IMR-90 (cell line): ENCODE data around the gene CD6. TPM values are rescaled to one million over a fixed set of nuclear protein-coding genes. Genes with fewer than 3 reads are reported as not detected.

ENCODE experiments used
- ATAC-seq: fragments of 200-7000 bp; cut with Tn5 transposase; 2 replicates; pipeline ENCODE4 v1.9.1; 2020; ENCODE audit warnings: low read depth, mild to moderate bottlenecking, moderate library complexity
- BruUV-seq: library from RNA; stranded (reverse); fragments of 400-500 nt; replicated peaks from 2 replicates; lab custom pipeline; 2021; lab: Mats Ljungman, UMichigan
- CTCF ChIA-PET: fragments of 300-600 bp; formaldehyde crosslinking; extraction: SDS; loops from one replicate; lab custom pipeline; 2021; ENCODE audit warnings: antibody characterized with exemption; lab: Yijun Ruan, JAX
- POLR2A ChIA-PET: fragments of 300-600 bp; sonication (Branson Sonifier 250); formaldehyde crosslinking; loops from one replicate; lab custom pipeline; 2022; ENCODE audit warnings: antibody characterized with exemption; ENCODE audit not compliant: unreplicated experiment; lab: Charles Lee
- DNase-seq: peaks from one replicate; pipeline ENCODE4 v3.0.0; 2013
- H2AFZ ChIP-seq: replicated peaks from 2 replicates; pipeline ENCODE3; 2013; ENCODE audit warnings: low read length, mild to moderate bottlenecking; ENCODE audit not compliant: poor library complexity
- H2AK5ac ChIP-seq: 2 replicates; pipeline ENCODE4 v1.6.1; 2013; ENCODE audit warnings: low read depth, low read length, inconsistent platforms
- H2AK9ac ChIP-seq: replicated peaks from 2 replicates; pipeline ENCODE3; 2013; ENCODE audit warnings: mild to moderate bottlenecking, low read depth, low read length, moderate library complexity; ENCODE audit not compliant: poor library complexity
- H2BK120ac ChIP-seq: 2 replicates; pipeline ENCODE4 v1.6.1; 2013; ENCODE audit warnings: low read depth, low read length, inconsistent platforms
- H2BK15ac ChIP-seq: 3 replicates; pipeline ENCODE4 v1.6.1; 2013; ENCODE audit warnings: low read depth, low read length, inconsistent platforms
- H2BK20ac ChIP-seq: 2 replicates; pipeline ENCODE4 v1.6.1; 2013; ENCODE audit warnings: low read depth, mild to moderate bottlenecking, inconsistent platforms, low read length, moderate library complexity
- H2BK5ac ChIP-seq: 2 replicates; pipeline ENCODE4 v1.6.1; 2013; ENCODE audit warnings: mild to moderate bottlenecking, low read depth, low read length, inconsistent platforms; ENCODE audit not compliant: poor library complexity, severe bottlenecking
- H3K14ac ChIP-seq: replicated peaks from 2 replicates; pipeline ENCODE4 v1.6.1; 2013; ENCODE audit warnings: low read depth, low read length, inconsistent platforms
- H3K18ac ChIP-seq: 2 replicates; pipeline ENCODE4 v1.6.1; 2013; ENCODE audit warnings: low read depth, low read length, control low read depth
- H3K23ac ChIP-seq: 2 replicates; pipeline ENCODE4 v1.6.1; 2013; ENCODE audit warnings: low read depth, low read length, inconsistent platforms
- H3K27ac ChIP-seq: 2 replicates; pipeline ENCODE4 v1.5.1; 2013; ENCODE audit warnings: mild to moderate bottlenecking, control low read depth, low read length; ENCODE audit not compliant: insufficient read depth
- H3K27me3 ChIP-seq: 2 replicates; pipeline ENCODE4 v1.6.1; 2013; ENCODE audit warnings: low read length; ENCODE audit not compliant: control insufficient read depth, insufficient read depth
- H3K36me3 ChIP-seq: 2 replicates; pipeline ENCODE4 v1.6.1; 2013; ENCODE audit warnings: low read length, mixed read lengths; ENCODE audit not compliant: control insufficient read depth, insufficient read depth
- H3K4ac ChIP-seq: 2 replicates; pipeline ENCODE4 v1.6.1; 2013; ENCODE audit warnings: low read depth, low read length, inconsistent platforms
- H3K4me1 ChIP-seq: 2 replicates; pipeline ENCODE4 v1.6.1; 2013; ENCODE audit warnings: low read length, mixed read lengths; ENCODE audit not compliant: control insufficient read depth, insufficient read depth
- H3K4me2 ChIP-seq: 2 replicates; pipeline ENCODE4 v1.6.1; 2013; ENCODE audit warnings: low read depth, mild to moderate bottlenecking, control low read depth, low read length, moderate library complexity
- H3K4me3 ChIP-seq: 2 replicates; pipeline ENCODE4 v1.5.1; 2013; ENCODE audit warnings: low read depth, mild to moderate bottlenecking, control low read depth, low read length, moderate library complexity; ENCODE audit not compliant: insufficient read depth
- H3K56ac ChIP-seq: 2 replicates; pipeline ENCODE4 v1.6.1; 2013; ENCODE audit warnings: low read length, inconsistent platforms; ENCODE audit not compliant: insufficient read depth; ENCODE audit errors: extremely low read depth
- H3K79me1 ChIP-seq, 2 experiments: 2 replicates each; pipeline ENCODE4 v1.6.1; 2013; ENCODE audit warnings: low read length in 2 of 2, inconsistent platforms in 1 of 2, low read depth in 1 of 2
- H3K9ac ChIP-seq: 2 replicates; pipeline ENCODE4 v1.6.1; 2013; ENCODE audit warnings: low read depth, low read length, control low read depth
- H3K9me1 ChIP-seq: 2 replicates; pipeline ENCODE4 v1.6.1; 2013; ENCODE audit warnings: low read length, inconsistent platforms; ENCODE audit not compliant: insufficient read depth
- H3K9me3 ChIP-seq: 2 replicates; pipeline ENCODE4 v1.6.1; 2013; ENCODE audit warnings: low read length; ENCODE audit not compliant: control insufficient read depth, insufficient read depth
- H4K20me1 ChIP-seq: 2 replicates; pipeline ENCODE4 v1.6.1; 2013; ENCODE audit warnings: low read length, inconsistent platforms; ENCODE audit not compliant: insufficient read depth
- H4K5ac ChIP-seq: 2 replicates; pipeline ENCODE4 v1.6.1; 2013; ENCODE audit warnings: mild to moderate bottlenecking, low read depth, low read length, control low read depth
- H4K8ac ChIP-seq, 2 experiments: 2 replicates each; pipeline ENCODE4 v1.6.1; 2013; ENCODE audit warnings: low read depth in 2 of 2, low read length in 2 of 2, control low read depth in 1 of 2, inconsistent platforms in 1 of 2
- H4K91ac ChIP-seq: 2 replicates; pipeline ENCODE4 v1.6.1; 2013; ENCODE audit warnings: low read depth, low read length, inconsistent platforms; ENCODE audit not compliant: insufficient read depth
- BHLHE40 ChIP-seq: fragments of 150-350 bp; IDR thresholded peaks from 2 replicates; pipeline ENCODE4 v1.6.1; 2016; ENCODE audit warnings: mild to moderate bottlenecking, low read depth, low read length
- CEBPB ChIP-seq: IDR thresholded peaks from 2 replicates; pipeline ENCODE4 v1.6.1; 2012; ENCODE audit warnings: low read depth, low read length, improper control_type of control experiment
- CHD1 ChIP-seq: IDR thresholded peaks from 2 replicates; pipeline ENCODE4 v1.6.1; 2012; ENCODE audit warnings: low read depth, low read length, improper control_type of control experiment
- FOS ChIP-seq: fragments of 150-350 bp; IDR thresholded peaks from 2 replicates; pipeline ENCODE4 v1.6.1; 2016; ENCODE audit warnings: low read depth, low read length
- MAFK ChIP-seq: IDR thresholded peaks from 2 replicates; pipeline ENCODE4 v1.6.1; 2012; ENCODE audit warnings: low read depth, low read length, improper control_type of control experiment
- MAZ ChIP-seq: IDR thresholded peaks from 2 replicates; pipeline ENCODE4 v1.6.1; 2012; ENCODE audit warnings: low read depth, mild to moderate bottlenecking, low read length, improper control_type of control experiment, moderate library complexity, borderline replicate concordance
- MXI1 ChIP-seq: IDR thresholded peaks from 2 replicates; pipeline ENCODE4 v1.6.1; 2012; ENCODE audit warnings: low read depth, mild to moderate bottlenecking, low read length, moderate library complexity, borderline replicate concordance
- NFE2L2 ChIP-seq: fragments of 150-350 bp; IDR thresholded peaks from 2 replicates; pipeline ENCODE4 v1.6.1; 2016; ENCODE audit warnings: low read depth, mild to moderate bottlenecking, low read length
- POLR2A ChIP-seq: IDR thresholded peaks from 2 replicates; pipeline ENCODE4 v1.6.1; 2012; ENCODE audit warnings: mild to moderate bottlenecking, low read depth, low read length
- RAD21 ChIP-seq: IDR thresholded peaks from 2 replicates; pipeline ENCODE4 v1.6.1; 2012; ENCODE audit warnings: low read length, improper control_type of control experiment
- RCOR1 ChIP-seq: IDR thresholded peaks from 2 replicates; pipeline ENCODE4 v1.6.1; 2012; ENCODE audit warnings: mild to moderate bottlenecking, low read length, improper control_type of control experiment; ENCODE audit not compliant: insufficient replicate concordance
- RFX5 ChIP-seq: IDR thresholded peaks from 2 replicates; pipeline ENCODE4 v1.8.0; 2012; ENCODE audit warnings: low read depth, mild to moderate bottlenecking, low read length, moderate library complexity
- SMC3 ChIP-seq: fragments of 150-350 bp; IDR thresholded peaks from 2 replicates; pipeline ENCODE4 v1.6.1; 2016; ENCODE audit warnings: low read depth, mild to moderate bottlenecking, antibody characterized with exemption, low read length, moderate library complexity
- WGBS, 2 experiments: methylation state at CpG; one replicate each; pipeline versions ENCODE4 v1.1.5 to v1.1.7; 2013; ENCODE audit warnings: missing lambda C conversion rate in 2 of 2; ENCODE audit not compliant: insufficient read length in 1 of 2; ENCODE audit errors: extremely low coverage in 2 of 2; 5-methylcytosine and 5-hydroxymethylcytosine counted together
- dilution Hi-C: fragments of 300-500 bp; cut with HindIII; formaldehyde crosslinking; loops from one replicate; pipeline ENCODE4 v1.14.3; 2018; ENCODE audit warnings: low sequenced_read_pairs; ENCODE audit not compliant: unreplicated experiment
- in situ Hi-C: fragments of 300-500 bp; cut with MboI; formaldehyde crosslinking; loops from 3 replicates; pipeline ENCODE4 v1.14.3; 2019; ENCODE audit warnings: low sequenced_read_pairs, inconsistent platforms, mixed read lengths
- intact Hi-C: fragments of 100-400 bp; cut with micrococcal nuclease; formaldehyde crosslinking; loops from 2 replicates; pipeline ENCODE4 v1.10.0; 2022
- polyA plus RNA-seq, 3 experiments: library from polyadenylated mRNA; depleted of rRNA; stranded (reverse); fragments of >200 nt; gene quantifications; 2 replicates each; pipeline ENCODE4 v1.2.3, GENCODE V29; 2012; ENCODE audit warnings: low replicate concordance in 1 of 3
- total RNA-seq: library from RNA; depleted of rRNA; stranded (reverse); fragments of >200 nt; gene quantifications from 2 replicates; pipeline ENCODE4 v1.2.3, GENCODE V29; 2012
- TF ChIP-seq, protein P1 (sequence below): fragments of 150-350 bp; IDR thresholded peaks from 2 replicates; pipeline ENCODE4 v1.6.1; 2016; ENCODE audit warnings: low read depth, mild to moderate bottlenecking, low read length, moderate library complexity, borderline replicate concordance
- TF ChIP-seq, protein P2 (sequence below): fragments of 150-350 bp; IDR thresholded peaks from 2 replicates; pipeline ENCODE4 v1.6.1; 2017; ENCODE audit warnings: mild to moderate bottlenecking, antibody characterized with exemption, low read length, low read depth
- TF ChIP-seq, protein P3 (sequence below): conservative IDR thresholded peaks from 2 replicates; pipeline ENCODE4 v1.5.1; 2012; ENCODE audit warnings: mild to moderate bottlenecking, low read depth, low read length, improper control_type of control experiment

CD6 gene
- total and polyA plus RNA-seq, 2 of the 4 experiments (the other 2 are of a cell fraction) = not detected

DNA sequence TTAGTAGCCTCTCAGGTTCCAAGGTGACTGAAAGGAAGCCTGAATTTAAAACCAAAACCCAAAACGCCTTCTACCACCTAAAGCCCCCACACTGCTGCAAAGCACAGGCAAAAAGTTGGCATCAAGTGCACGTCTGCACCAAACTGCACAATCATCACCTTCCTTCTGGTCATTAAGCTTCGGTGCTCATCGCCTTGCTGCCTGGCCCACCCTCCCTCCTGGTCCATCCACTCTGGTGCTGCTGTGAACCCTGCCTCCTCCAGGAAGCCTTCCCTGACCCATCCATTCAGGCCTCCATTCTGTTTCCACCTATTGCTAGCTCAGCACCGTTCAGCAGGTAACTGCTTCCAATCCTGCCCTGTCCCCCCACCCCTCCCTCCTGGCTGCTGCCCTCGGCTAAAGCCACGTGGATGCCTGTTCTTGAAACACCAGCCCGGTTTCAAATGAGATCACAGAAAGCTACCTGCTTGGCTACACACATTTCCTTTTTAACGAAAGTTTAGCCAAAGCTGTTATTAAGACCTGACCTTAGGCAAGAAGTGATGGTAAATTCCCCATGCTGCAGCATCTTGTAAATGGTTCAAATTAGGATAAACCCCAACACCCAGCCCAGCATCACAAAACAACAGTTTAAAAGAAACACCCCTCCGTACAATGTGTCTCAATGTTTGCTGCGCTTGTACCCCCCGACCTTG lies 77.0 kb downstream of the CD6 start:
- Histone ChIP-seq H4K91ac (no peak overlapping the region), H3K9me3 (no peaks in the 10 kb centered on the region), H3K4me2 (no peak overlapping the region), H3K79me1 (no peaks in the 10 kb centered on the region), H4K8ac (no peak overlapping the region), H3K27me3 (peaks cover 45% of the 10 kb centered on the region), H3K9ac (no peak overlapping the region), H3K9me1 (no peaks in the 10 kb centered on the region), H3K56ac (no peak overlapping the region), H3K4me1 (no peaks in the 10 kb centered on the region), H2AFZ (no peak overlapping the region), H3K18ac (no peak overlapping the region), H2BK15ac (no peak overlapping the region), H2BK20ac (no peak overlapping the region), H3K14ac (no peak overlapping the region), H2AK9ac (no peak overlapping the region), H2BK120ac (no peak overlapping the region), H4K20me1 (no peaks in the 10 kb centered on the region), H3K36me3 (no peaks in the 10 kb centered on the region), H3K23ac (no peak overlapping the region), H3K27ac (no peak overlapping the region), H4K5ac (no peak overlapping the region), H3K4ac (no peak overlapping the region), H2AK5ac (no peak overlapping the region), H2BK5ac (no peak overlapping the region), H3K4me3 (no peak overlapping the region)
- TF ChIP-seq, protein P1, sequence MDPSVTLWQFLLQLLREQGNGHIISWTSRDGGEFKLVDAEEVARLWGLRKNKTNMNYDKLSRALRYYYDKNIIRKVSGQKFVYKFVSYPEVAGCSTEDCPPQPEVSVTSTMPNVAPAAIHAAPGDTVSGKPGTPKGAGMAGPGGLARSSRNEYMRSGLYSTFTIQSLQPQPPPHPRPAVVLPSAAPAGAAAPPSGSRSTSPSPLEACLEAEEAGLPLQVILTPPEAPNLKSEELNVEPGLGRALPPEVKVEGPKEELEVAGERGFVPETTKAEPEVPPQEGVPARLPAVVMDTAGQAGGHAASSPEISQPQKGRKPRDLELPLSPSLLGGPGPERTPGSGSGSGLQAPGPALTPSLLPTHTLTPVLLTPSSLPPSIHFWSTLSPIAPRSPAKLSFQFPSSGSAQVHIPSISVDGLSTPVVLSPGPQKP = no peak
- no peak for TF ChIP-seq MAZ
- TF ChIP-seq, protein P2, sequence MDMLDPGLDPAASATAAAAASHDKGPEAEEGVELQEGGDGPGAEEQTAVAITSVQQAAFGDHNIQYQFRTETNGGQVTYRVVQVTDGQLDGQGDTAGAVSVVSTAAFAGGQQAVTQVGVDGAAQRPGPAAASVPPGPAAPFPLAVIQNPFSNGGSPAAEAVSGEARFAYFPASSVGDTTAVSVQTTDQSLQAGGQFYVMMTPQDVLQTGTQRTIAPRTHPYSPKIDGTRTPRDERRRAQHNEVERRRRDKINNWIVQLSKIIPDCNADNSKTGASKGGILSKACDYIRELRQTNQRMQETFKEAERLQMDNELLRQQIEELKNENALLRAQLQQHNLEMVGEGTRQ = no peak
- TF ChIP-seq CEBPB = no peak
- TF ChIP-seq MXI1 = no peak
- TF ChIP-seq MAFK = no peak
- no peak for TF ChIP-seq NFE2L2
- TF ChIP-seq BHLHE40 = no peak
- no peak for TF ChIP-seq POLR2A
- no peak for TF ChIP-seq RFX5
- TF ChIP-seq RAD21 = no peak
- TF ChIP-seq CHD1 = no peak
- TF ChIP-seq, protein P3, sequence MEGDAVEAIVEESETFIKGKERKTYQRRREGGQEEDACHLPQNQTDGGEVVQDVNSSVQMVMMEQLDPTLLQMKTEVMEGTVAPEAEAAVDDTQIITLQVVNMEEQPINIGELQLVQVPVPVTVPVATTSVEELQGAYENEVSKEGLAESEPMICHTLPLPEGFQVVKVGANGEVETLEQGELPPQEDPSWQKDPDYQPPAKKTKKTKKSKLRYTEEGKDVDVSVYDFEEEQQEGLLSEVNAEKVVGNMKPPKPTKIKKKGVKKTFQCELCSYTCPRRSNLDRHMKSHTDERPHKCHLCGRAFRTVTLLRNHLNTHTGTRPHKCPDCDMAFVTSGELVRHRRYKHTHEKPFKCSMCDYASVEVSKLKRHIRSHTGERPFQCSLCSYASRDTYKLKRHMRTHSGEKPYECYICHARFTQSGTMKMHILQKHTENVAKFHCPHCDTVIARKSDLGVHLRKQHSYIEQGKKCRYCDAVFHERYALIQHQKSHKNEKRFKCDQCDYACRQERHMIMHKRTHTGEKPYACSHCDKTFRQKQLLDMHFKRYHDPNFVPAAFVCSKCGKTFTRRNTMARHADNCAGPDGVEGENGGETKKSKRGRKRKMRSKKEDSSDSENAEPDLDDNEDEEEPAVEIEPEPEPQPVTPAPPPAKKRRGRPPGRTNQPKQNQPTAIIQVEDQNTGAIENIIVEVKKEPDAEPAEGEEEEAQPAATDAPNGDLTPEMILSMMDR = no peak
- TF ChIP-seq RCOR1 = no peak
- no peak for TF ChIP-seq SMC3
- TF ChIP-seq FOS = no peak
- no TSS peak for BruUV-seq
- dilution Hi-C loops (no loop called here), in situ Hi-C loops (no loop called here), intact Hi-C loops (no loop called here)
- ChIA-PET CTCF (interaction anchor here (0.6 kb wide), 1 partner anchor 590 kb away, joined by 3 read pairs; no protein-coding TSS in a partner anchor), POLR2A (no interaction called here)
- DNase-seq (no peak), ATAC-seq (no peak)
- 33% methylated on average over 7 of the region's 12 CpGs; no CpG with 5 or more reads in 1 of the 2 experiments for WGBS, 2 experiments
